CD4-positive, alpha-beta T cell treated with Interleukin-15 for 4 hours (primary cell): Measurements from ENCODE around the gene TM7SF3.
"Not testable (repeated sequence)": the region's sequence is repeated elsewhere in the genome, so short reads cannot be mapped to it uniquely, and the experiment has no call there.

ENCODE experiments used
- DNase-seq: peaks from one replicate; pipeline ENCODE4 v3.0.0-alpha.2; 2020; ENCODE audit warnings: low spot score

The TM7SF3 gene

GRCh38 chr12:26979733-26980132 lies 34.5 kb downstream of the TM7SF3 start:
- no peak for DNase-seq

- no peak for DNase-seq
Observed at GRCh38 chr12:26978801-26979200, 35.4 kb downstream of the TM7SF3 start.

DNA sequence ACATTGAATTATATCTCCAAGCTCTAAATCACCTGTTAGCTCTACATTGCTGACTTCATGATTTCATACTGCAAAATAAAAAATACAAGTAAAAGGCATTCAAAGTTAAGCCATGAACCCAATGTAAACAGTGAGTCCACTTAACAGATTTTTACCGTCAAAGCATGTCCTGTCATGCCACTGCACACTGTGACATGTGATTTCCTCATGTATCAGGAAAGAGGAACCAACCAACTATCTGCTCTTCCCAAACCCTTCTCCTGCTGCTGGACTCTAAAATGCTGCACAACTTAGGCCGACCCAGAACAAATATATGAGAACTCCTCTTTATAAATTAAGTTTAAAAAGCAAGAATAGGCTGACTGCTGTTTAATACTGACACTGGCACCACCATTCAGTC lies 37.5 kb downstream of the TM7SF3 start:
- DNase-seq: no peak

- peak; percentile 77 for DNase-seq
Observed at GRCh38 chr12:26971963-26972362, 42.2 kb downstream of the TM7SF3 start.

DNA sequence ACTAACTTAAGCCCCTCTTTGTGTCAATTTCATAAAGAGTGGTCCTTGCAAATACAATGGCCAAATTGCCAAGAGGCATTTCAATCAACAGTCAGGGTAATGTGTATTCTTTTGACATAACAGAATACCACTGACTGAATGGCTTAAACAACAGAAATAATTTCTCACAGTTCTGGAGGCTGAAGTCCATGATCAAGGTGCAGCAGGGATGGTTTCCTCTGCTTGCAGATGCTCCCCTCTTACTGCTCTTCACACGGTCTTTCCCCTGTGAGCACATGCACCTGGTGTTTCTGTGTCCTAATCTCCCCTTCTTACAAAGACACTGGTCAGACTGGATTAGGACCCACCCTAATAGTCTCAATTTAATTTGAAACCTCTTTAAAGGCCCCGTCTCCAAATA lies 44.0 kb downstream of the TM7SF3 start:
- no peak for DNase-seq

DNA sequence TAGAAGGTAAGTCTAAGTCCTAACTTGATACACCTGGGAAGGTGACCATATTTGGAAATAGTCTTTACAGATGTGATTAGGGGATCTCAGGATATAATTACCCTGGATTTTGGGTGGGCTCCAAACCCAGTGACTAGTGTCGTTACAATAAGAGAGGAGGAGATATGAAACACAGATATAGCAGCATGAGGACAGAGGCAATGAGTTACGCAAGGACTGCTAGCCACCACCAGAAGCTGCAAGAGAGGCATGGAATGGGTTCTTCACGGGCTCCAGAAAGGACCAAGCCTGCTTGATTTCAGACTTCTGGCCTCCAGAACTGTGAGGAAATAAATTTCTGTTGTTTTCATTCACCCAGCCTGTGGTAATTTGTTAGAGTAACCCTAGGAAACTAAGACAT lies 47.3 kb downstream of the TM7SF3 start:
- no peak for DNase-seq

GRCh38 chr12:26963413-26963812 lies 50.8 kb downstream of the TM7SF3 start:
- DNase-seq: no peak

GRCh38 chr12:26961803-26962202 lies 52.4 kb downstream of the TM7SF3 start:
- no peak for DNase-seq

- not testable (repeated sequence) for DNase-seq
Observed at GRCh38 chr12:26961391-26961790, 52.8 kb downstream of the TM7SF3 start.

- no peak for DNase-seq
Observed at GRCh38 chr12:26954027-26954426, 60.2 kb downstream of the TM7SF3 start.

DNA sequence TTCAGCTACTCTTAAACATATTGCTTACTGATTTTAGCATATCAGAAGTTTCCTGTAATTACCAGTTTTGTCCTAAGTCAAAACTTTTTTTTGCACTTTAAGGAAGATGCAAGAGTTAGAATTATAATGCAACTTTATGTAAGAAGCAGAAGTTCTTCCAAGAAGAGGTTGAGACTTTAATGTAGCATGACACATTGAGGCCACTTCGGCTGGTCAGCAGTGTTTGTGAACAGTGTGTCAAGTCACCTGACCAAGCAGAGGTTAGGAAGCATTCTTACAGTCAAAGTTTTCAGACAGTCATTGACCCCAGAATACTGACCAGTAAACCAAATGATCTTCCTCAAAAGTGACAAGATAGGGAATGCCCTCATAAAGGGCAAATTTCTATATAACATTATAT lies 60.7 kb downstream of the TM7SF3 start:
- no peak for DNase-seq

- no peak for DNase-seq
Observed at GRCh38 chr12:26948309-26948708, 65.9 kb downstream of the TM7SF3 start.

- DNase-seq: peak; percentile 57
Observed at GRCh38 chr12:26941215-26941594, 73.0 kb downstream of the TM7SF3 start.

GRCh38 chr12:26940516-26941214 lies 73.5 kb downstream of the TM7SF3 start:
- peak; percentile 65 for DNase-seq

GRCh38 chr12:26939953-26940352 lies 74.2 kb downstream of the TM7SF3 start:
- no peak for DNase-seq

GRCh38 chr12:26939192-26939832 lies 74.9 kb downstream of the TM7SF3 start:
- peak; percentile 5 for DNase-seq

DNA sequence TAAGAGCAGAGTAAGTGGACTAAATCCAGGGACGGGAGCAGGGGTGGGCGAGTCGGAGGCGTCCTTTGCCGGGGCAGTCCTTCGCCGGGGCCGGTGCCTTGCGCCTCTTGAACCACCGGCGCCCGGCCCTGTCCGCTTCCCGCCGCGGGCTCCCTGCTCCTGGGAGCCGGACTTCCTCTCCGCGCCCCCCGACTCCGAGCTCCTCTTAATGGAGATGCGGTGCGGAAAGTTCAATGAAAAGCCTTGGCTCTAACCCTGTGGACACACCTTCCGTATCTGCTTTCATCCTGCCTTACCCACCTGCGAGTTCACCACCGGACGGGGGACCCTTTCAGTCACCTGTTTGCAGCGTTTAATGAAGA lies 75.5 kb downstream of the TM7SF3 start:
- peak; percentile 21 for DNase-seq

DNA sequence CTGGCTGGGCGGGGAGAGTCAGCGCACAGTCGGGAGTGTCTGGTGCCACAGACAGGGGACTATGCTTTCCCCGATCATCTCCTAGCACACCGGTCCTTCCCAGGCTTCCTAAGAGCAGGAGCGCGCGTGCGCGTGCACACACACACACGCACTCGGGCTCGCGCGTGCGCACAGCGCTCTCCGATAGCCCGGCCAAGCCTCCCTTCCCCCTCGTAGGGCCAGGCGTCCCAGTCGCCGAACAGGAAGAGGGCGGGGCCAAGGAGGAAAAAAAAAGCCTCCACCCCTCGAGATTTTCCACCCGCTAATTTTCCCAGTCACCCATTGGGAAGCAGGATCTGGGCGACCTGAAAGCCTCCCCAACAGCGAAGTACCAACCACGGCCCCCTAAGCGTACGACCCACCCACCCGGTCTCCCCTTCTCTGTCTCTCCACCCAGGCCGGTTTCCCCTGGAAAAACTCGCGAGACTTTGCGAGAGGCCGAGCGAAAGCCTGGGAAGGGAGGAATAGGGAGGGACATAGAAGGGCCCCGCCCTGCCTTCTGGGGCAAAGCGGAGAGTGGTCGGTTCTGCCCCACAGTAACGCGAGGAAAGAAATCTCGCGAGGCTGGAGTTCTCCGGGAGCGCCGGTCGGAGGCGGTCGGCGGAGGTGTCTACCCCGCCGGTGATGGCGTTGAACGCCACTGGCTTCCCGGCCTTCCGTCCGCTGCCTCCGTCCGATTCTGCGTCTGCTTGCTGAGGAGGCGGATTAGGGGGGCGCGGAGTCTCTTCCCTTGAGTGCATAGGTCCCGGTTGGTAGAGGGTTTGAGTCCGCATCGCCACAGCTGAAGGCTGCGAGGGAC lies 76.1 kb downstream of the TM7SF3 start, which contains the start of the genes FGFR1OP2 and INTS13:
FGFR1OP2 (plus strand) TSS at position 608 of the 838 bp plus-strand sequence. CDS start 15,689 bp downstream, outside the sequence.
INTS13 (minus strand) TSS at position 119 of the 838 bp plus-strand sequence. CDS start 1,178 bp downstream, outside the sequence.
- DNase-seq: peak; percentile 97

- DNase-seq: no peak
Observed at GRCh38 chr12:26937443-26937862, 76.7 kb downstream of the TM7SF3 start.

- peak; percentile 63 for DNase-seq
Observed at GRCh38 chr12:26936559-26937442, 77.4 kb downstream of the TM7SF3 start.

- peak; percentile 33 for DNase-seq
Observed at GRCh38 chr12:26935636-26936378, 78.4 kb downstream of the TM7SF3 start.
